GM19023 (cell line): ENCODE measurements around the gene KCNJ5.
"Not testable (repeated sequence)": the region's sequence is repeated elsewhere in the genome, so short reads cannot be mapped to it uniquely, and the experiment has no call there.

Source experiments
- ATAC-seq: cut with Tn5 transposase; IDR thresholded peaks from one replicate; pipeline ENCODE4 v1.9.1; 2021; ENCODE audit warnings: mild to moderate bottlenecking, moderate library complexity; ENCODE audit not compliant: unreplicated experiment

KCNJ5 gene

GRCh38 chr11:128909438-128910125 lies 18.4 kb downstream of the KCNJ5 start:
- ATAC-seq = no peak

- ATAC-seq = no peak
Observed at GRCh38 chr11:128910576-128910975, 19.4 kb downstream of the KCNJ5 start.

- ATAC-seq = no peak
Observed at GRCh38 chr11:128911239-128911638, 20.1 kb downstream of the KCNJ5 start.

- ATAC-seq = no peak
Observed at GRCh38 chr11:128911701-128912100, 20.5 kb downstream of the KCNJ5 start.

- no peak for ATAC-seq
Observed at GRCh38 chr11:128913806-128914205, 22.6 kb downstream of the KCNJ5 start.

GRCh38 chr11:128914216-128915148 lies 23.3 kb downstream of the KCNJ5 start:
- no peak for ATAC-seq

GRCh38 chr11:128915149-128915521 lies 24.0 kb downstream of the KCNJ5 start:
- ATAC-seq = no peak

- no peak for ATAC-seq
Observed at GRCh38 chr11:128916037-128916572, 24.9 kb downstream of the KCNJ5 start.

- no peak for ATAC-seq
Observed at GRCh38 chr11:128916681-128917080, 25.5 kb downstream of the KCNJ5 start.

- no peak for ATAC-seq
Observed at GRCh38 chr11:128917144-128917724, 26.1 kb downstream of the KCNJ5 start.

- no peak for ATAC-seq
Observed at GRCh38 chr11:128919216-128919615, 28.1 kb downstream of the KCNJ5 start.

- ATAC-seq = not testable (repeated sequence)
Observed at GRCh38 chr11:128919635-128920034, 28.5 kb downstream of the KCNJ5 start.

- no peak for ATAC-seq
Observed at GRCh38 chr11:128920666-128921065, 29.5 kb downstream of the KCNJ5 start.

- no peak for ATAC-seq
Observed at GRCh38 chr11:128921793-128922192, 30.6 kb downstream of the KCNJ5 start.

GRCh38 chr11:128924104-128924503 lies 32.9 kb downstream of the KCNJ5 start:
- no peak for ATAC-seq

- no peak for ATAC-seq
Observed at GRCh38 chr11:128924510-128925249, 33.5 kb downstream of the KCNJ5 start.

- ATAC-seq = no peak
Observed at GRCh38 chr11:128925250-128925600, 34.1 kb downstream of the KCNJ5 start.

GRCh38 chr11:128926000-128926399 lies 34.8 kb downstream of the KCNJ5 start:
- ATAC-seq = no peak

- ATAC-seq = no peak
Observed at GRCh38 chr11:128926437-128927107, 35.4 kb downstream of the KCNJ5 start.

GRCh38 chr11:128927108-128927461 lies 35.9 kb downstream of the KCNJ5 start:
- ATAC-seq = no peak
